ENCODE results near the gene ULBP1.
"Not testable (repeated sequence)": the region's sequence is repeated elsewhere in the genome, so short reads cannot be mapped to it uniquely, and the experiment has no call there.

Gene ULBP1

DNA sequence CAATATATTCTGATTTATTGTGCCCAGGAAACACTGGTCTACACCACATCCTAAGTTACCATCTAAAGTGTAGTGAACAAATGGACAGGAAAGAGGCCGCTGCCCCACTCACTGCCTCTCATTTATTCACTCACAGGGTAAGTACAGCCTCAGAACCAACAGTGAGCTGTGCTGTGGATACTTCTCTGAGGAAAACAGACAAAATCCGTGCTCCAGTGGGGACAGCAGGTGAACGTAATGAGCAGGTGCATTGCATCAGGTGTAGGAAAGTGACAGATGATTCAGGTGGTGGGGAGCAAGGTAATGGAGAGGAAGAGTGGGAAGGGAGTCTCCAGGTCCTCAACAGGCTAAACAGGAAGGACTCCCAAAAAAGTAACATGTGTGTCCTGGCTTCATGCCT lies 30.3 kb upstream of the ULBP1 start:
- DNase-seq (ENCODE audit: low read depth) = no peak

DNA sequence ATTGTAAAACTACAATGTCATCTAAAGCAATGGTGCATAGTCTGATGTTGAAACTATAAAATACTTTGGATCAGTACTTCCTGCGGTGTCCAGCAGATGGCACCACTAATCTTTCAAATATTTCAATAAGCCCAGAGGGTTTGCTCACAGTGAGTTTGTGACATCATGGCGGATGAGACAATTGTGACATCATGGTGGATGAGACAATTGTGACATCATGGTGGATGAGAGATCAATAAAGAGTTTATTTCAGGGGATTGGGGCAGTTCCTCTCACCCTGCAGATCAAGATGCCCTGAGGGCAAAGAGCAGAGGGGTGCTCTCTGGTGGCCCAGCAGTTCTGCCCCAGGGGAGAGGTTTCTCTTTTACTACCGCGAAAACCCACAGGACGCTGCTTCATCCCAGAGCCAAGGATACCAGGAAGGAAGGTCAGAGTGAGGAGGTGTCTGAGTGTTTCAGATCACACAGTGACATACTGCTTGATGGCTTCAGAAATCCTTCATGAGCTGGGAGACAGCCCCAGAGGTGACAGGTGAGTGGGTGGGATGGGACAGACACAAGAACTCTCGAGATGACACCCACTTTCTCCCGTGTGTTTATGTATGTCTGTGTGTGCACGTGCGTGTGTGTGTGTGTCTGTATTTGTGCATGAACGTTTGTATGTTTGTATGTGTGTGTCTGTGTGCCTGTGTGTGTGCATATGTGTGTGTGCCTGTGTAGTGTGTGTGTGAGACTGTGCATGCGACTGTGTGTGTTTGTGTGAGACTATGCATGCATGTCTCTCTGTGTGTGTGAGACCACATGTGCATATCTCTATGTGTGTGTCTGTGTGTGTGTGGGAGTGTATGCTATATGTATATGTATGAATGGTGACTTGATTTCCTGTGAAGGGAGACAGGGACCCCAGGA lies 29.2 kb upstream of the ULBP1 start:
- peak; percentile 84 for DNase-seq (ENCODE audit: low read depth)

DNA sequence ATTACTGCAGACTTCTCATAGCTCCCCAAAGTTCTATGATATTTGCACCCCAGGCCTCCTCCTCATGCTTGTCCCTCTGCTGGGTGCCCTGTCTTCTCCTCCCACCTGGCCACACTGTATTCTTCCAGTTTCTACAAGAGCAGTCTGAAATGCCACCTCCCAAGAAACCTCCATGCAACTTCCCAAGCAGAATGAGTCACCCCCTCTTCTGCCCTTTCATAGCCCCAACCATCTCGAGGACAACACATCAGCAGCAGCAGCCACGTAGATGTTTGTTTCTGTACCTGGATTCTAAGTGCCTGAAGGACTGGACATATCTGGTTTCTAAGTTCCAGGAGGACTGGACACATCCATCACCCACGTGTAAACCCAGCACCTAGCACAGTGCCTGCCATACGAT lies 28.5 kb upstream of the ULBP1 start:
- DNase-seq (ENCODE audit: low read depth) = peak; percentile 39

DNA sequence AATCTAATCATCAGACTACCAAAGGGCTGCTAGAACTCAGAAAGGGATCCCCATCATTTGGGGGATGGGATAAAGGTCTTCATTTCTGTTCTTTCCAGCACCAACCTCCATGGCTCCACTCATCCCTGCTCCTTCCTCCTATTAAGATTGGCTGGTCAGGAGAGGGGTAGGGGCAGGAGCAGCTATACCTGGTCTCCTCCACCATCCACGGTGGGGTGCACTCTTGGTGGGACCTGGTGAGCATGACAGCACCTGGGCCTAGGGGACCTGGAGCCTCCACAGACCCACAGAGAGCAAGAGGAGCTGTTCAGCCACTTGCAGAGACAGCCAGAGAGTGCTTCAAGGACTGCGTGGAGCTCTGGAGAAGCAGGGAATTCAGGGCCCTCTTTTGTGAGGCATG lies 28.1 kb upstream of the ULBP1 start:
- DNase-seq (ENCODE audit: low read depth) = no peak

DNA sequence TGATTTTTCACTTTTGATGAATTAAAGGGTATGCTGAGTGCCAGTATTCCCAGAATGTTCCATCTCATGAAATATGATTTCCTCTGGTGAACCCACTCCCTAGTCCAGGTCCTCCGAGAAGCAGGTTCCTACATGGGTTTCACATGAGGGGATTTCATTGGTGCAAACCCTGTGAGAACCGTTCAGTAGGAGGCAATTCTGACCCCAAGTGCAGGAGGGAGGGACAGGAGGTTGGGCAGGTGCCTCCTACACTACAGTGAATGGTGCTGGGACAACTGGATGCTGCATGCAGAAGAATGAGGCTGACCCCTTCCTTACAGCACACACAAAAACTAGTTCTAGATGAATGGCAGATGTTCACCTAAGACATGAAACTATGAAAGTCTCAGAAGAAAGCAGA lies 27.0 kb upstream of the ULBP1 start:
- DNase-seq (ENCODE audit: low read depth) = no peak

DNA sequence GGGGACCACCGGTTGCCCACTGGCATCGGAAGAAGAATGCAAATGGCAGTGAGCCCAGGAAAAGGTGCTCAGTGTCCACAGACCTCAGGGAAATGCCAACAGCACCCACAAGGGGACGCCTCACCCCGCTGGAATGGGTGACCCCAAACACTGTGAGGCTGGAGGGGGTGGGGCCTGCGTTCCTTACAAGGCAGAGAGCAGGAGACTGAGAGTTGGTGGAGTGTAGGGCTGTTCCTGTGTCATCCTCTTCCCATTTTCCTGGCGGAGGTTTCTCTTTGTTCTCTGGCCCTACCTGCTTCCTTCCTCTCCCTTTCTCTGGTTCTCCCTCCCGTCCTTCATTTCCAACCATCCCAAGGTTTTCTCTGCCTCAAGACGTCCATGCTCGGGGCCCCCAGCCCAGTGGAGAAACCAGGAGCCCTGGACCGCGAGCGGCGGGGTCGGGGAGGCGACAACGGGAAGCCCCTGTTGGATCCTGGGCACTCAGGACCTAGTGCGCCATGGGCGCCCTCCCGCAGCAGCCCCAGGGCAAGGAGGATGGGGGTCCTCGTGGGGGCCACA lies 25.7 kb upstream of the ULBP1 start:
- DNase-seq (ENCODE audit: low read depth) = not testable (repeated sequence)

DNA sequence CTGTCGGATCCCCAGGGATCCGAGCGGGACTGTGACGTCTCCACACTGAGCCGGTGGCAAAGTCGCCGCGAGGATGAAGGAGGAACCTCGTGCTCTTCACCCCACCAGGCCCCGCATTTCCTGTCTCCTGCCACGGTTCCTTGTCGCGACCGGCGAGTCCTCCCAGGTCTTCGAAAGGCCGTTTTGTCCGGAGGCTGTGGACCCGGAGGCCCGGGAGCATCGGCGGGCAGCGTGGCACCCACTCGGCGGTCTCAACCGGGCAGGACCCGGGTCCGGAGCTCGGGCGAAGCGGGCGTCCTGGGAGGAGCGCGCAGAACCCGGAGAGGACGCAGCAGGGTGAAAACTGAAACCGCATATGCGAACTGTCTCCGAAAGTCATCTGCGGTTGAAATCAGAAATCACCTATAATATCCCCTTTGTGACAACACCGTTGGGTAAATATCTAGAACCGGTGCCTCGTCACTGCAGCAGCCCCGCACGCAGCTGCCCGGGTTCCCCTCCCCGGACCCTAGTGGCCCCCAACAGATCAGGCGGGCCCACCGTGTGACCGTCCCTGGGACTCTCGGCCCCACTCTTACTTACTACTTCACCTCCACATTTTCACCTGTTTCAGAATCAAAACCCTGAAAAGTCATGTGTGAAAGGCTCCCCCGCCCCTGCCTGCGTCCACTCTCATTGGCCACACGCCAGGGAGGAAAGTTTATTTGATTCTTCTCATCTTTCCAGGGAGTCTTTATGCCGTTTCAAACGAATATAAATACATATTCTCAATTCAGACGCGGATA lies 25.0 kb upstream of the ULBP1 start:
- peak; percentile 40 for DNase-seq (ENCODE audit: low read depth)

DNA sequence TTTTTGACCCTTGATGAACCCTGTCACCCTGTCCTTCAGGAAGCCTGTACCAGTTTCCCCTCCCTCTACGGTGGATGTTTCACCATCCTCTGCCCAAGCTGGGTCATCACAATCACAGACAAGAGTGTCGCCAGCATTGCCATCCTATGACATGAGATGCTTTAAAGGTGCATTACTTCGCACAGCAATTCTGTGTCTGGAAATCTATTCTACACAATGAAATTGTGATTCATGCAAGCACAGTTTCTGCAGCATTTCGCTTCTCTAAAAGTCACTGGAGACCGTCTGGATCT lies 24.4 kb upstream of the ULBP1 start:
- no peak for DNase-seq (ENCODE audit: low read depth)

DNA sequence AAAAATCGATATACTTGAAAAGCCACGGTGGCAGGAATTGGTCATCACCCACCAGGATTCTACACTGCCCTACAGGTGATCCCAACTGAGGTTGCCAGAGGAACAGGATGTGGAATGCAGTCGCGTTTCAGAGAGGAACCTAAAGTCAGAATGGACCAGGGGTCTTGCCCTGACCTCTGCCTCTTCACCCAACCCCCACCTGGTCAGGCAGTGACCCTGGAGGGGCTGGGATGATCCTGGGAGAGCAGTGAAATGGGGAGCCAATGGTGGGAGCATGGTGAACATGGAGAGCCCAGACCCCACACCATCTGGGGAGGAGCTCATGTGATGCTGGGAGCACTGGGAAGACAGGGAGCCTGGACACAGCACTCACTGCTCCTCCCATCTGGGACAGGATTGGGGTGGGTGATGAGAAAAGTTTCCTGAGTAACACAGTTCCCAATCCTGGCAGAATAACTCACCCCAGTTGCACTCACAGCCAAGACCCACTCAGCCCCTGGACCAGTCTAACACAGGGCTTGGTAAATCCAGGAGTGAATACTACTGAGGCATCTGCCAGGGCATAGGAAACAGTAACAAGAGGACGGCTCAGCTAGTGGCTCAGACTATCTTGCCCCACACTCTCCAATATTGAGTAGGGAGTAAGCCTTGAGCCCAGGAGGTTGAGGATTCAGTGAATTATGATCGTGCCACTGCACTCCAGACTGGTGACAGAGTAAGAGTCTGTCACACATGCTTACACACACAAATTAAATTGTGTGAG lies 23.7 kb upstream of the ULBP1 start:
- no peak for DNase-seq (ENCODE audit: low read depth)

DNA sequence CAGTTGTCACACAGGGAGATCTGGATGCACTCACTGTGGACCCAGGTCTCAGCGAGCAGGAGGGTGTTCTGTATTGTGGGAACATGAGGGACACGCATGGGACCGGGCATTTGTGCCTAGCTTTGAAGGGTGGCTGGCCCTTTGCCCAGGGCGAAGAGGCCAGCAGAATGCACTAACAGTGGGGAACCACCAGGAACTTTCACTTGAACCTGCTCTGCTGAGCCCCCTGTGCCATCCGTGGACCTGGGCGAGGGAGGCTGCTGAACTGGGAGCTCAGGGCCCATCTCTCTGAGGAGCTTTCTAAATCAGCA lies 23.1 kb upstream of the ULBP1 start:
- no peak for DNase-seq (ENCODE audit: low read depth)

DNA sequence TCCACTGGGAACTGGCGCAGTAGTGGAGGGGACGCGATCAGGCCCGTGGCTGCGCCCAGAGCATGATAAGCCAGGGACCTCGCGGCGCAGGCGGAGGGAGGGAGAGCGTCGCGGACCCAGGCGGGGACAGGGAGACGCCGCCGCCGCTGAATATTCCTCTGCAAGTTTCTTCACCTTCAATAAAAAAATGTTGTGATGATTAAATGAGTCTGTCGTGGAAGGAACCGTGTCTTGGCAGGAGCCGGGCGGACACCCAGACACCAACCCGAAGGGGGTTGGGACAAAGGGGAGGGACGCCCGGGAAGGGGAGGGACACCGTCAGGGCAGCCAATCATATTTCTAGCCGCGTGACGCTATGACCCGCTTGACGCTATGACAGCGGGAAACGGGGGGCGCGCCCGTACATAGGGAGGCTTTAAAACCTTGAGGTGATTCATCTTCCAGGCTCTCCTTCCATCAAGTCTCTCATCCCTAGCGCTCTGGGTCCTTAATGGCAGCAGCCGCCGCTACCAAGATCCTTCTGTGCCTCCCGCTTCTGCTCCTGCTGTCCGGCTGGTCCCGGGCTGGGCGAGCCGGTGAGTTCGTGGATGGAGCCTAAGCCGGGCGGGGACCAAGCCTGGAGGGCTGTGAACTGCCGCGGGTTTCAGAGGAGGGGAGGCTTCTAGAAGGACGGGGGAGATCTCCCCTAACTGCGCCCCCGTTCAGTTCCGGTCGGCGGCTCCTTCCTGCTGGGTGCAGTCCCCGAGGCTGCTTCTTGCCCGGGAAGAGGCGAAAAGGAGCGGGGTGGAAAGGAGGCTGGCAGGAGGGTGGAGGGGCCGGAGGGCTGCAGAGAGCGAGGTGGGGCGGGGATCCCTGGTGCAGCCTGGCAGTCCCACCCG lies 21.9 kb upstream of the ULBP1 start, which contains the start of gene ULBP2:
Gene ULBP2 (plus strand): TSS at position 432 of the 878 bp plus-strand sequence. CDS start 59 bp downstream, at position 491.
- peak; percentile 99 for DNase-seq (ENCODE audit: low read depth)

DNA sequence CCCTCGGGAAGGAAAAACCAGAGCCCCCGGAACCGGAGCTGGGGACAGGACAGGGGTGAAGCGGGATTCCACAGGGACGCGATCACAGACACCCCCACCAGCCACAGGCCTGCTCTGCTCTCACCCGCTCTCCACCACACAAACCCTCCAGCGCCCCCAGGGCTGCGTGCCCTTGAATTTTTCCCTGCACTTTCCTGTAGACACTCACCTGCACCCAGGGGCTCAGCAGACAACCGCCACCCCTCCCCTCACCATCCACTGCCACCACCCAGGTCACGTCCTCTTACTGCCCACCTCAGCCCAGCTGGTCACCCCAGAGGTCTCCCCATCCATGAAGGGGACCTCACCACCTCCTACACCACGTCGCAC lies 21.3 kb upstream of the ULBP1 start:
- DNase-seq (ENCODE audit: low read depth) = no peak

DNA sequence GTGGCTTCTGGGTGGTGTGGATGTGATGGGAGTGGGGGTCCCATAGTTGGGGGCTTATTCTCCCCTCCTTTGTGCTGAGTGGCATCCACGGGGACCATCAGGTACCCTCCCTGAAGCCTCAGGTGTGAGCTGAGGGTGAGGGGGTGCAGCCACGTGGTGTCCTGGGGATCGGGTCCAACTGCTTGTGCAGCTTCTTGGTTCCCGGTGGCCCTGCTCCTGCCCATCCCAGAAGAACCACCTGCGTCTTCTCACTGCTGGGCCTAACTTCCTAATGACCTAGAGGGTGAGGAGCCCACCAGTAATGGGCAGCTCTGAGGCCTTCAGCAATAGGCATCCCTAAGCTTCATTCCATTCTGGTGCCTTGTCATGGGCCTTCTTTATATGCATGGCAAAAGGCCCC lies 20.4 kb upstream of the ULBP1 start:
- not testable (repeated sequence) for DNase-seq (ENCODE audit: low read depth)

DNA sequence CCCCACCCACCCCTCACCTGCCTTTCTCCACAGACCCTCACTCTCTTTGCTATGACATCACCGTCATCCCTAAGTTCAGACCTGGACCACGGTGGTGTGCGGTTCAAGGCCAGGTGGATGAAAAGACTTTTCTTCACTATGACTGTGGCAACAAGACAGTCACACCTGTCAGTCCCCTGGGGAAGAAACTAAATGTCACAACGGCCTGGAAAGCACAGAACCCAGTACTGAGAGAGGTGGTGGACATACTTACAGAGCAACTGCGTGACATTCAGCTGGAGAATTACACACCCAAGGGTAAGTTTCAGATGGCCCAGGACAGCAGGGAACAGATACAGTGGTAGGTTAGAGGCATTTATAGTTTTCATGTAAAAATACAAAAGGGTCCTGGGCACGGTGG lies 18.5 kb upstream of the ULBP1 start:
- DNase-seq (ENCODE audit: low read depth) = not testable (repeated sequence)

DNA sequence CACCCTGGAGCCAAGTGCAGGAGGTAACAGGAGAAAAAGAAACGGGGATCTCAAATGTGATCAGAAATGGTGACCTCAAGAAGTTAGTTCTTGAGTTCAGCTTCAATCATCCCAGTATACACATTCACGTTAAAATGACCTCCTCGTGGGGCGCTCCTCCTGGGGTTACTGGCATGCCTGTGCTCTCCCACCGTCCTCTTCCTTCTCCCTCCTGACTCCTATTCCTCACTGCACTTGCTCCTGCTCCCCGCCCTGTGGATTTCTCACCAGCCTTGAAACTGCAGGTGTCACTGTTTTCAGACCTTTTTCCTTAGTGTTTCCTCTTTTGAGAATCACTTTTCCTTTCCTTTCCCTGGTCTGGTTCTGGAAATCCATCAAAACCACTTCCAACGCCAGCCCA lies 17.1 kb upstream of the ULBP1 start:
- DNase-seq (ENCODE audit: low read depth) = not testable (repeated sequence)

DNA sequence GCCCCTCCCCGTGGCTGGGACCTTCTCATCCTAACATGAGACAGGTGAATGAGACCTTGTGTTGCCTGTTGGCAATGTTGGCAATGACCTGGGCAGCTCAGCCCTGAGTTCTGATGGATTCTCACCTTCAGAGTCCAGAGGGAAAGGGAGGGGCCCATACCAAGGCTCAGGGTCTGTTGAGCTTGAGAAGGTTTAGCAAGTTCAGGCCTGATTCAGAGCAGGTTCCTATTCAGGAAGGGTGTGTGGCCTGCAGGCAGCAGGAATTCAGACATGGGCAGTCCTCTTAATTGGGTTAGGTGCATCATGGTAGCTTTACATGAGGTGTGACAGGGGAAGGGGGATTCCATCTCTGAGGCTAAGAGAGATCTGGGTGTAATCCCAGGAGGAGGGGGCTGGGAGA lies 16.2 kb upstream of the ULBP1 start:
- DNase-seq (ENCODE audit: low read depth) = not testable (repeated sequence)

DNA sequence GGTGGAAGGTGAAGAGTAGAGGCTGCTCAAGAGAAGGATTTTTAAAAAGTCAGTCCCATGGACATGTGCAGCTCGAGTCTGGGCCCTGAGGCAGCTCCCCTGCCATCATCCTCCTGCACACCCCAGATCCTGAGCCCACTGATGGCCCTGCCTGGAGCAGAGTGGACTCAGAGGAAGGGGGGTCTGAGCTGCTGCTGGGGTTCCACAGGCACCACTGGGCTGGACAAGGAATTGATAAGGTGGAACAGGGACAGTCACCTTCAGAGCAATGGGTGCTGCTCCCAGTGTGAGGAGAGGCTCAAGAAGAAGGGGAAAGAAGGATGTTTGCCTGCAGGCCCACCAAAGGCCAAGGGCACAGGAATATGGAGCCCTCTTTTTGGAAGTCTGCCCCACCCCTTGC lies 15.7 kb upstream of the ULBP1 start:
- DNase-seq (ENCODE audit: low read depth) = no peak

DNA sequence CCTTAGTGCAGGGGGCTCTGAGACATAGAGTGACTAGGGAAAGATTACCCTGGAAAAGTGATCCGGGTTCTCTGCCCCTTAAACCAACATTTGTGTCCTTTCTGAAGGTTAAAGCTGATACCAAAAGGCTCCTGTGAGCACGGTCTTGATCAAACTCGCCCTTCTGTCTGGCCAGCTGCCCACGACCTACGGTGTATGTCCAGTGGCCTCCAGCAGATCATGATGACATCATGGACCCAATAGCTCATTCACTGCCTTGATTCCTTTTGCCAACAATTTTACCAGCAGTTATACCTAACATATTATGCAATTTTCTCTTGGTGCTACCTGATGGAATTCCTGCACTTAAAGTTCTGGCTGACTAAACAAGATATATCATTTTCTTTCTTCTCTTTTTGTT lies 15.1 kb upstream of the ULBP1 start:
- DNase-seq (ENCODE audit: low read depth) = no peak

DNA sequence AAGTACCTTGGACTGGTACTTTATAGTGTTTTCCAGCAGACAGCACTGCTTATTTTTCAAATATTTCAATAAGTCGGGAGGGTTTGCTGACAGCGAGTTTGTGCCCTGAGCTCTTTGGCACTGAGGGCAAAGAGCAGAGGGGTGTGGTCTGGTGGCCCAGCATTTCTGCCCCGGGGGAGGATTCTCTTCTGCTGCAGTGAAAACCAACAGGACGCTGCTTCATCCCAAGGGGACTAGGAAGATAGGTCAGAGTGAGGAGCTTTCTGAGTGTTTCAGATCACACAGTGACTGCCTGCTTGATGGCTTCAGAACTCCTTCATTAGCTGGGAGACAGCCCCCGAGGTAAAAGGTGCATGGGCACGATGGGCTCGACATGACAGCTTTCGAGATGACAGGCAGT lies 13.3 kb upstream of the ULBP1 start:
- no peak for DNase-seq (ENCODE audit: low read depth)

DNA sequence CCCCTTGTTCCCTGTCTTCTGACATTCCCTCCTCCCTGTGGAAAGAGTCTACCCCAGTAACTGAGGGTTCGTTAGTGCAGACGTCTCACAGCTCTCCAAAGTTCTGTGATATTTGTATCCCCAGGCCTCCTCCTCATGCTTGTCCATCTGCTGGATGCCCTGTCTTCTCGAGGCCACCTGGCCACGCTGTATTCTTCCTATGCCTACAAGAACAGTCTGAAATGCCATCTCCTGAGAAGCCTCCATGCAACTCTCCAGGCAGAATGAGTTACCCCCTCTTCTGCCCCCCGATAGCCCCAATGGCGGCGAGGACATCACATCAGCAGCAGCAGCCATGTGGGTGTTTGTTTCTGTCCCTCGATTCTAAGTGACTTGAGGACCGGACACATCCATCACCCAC lies 12.6 kb upstream of the ULBP1 start:
- DNase-seq (ENCODE audit: low read depth) = no peak

DNA sequence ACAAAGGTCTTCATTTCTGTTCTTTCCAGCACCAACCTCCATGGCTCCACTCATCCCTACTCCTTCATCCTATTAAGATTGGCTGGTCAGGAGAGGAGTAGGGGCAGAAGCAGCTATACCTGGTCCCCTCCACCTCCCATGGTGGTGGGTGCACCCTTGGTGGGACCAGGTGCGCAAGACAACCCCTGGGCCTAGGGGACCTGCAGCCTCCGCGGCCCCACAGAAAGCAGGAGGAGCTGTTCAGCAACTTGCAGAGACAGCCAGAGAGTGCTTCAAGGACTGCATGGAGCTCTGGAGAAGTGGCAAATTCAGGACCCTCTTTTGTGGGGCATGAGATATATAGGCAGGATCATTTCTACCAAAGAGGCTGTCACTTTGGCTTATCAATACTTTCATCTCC lies 12.1 kb upstream of the ULBP1 start:
- no peak for DNase-seq (ENCODE audit: low read depth)

DNA sequence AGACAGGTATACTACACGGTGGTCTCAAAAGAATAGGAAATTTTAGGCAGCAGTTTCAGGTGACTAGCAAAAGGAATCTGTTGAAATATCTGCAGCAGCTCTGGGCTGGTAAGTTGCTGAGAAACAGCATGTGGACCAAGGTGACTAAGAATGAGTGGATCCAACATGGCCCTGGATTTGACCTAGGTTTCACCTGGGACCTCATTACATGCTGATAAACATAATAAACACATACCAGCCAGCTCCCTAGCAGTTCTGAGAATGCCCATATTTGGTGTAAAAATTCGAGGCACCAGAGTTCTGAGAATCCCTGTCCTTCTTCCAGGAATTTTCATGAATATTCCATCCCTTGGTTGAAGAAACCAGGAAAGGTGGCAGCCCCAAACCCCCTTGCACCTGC lies 10.4 kb upstream of the ULBP1 start:
- not testable (repeated sequence) for DNase-seq (ENCODE audit: low read depth)
